GM18873 (cell line): ENCODE measurements around the gene PHF21A.
"Not testable (repeated sequence)": the region's sequence is repeated elsewhere in the genome, so short reads cannot be mapped to it uniquely, and the experiment has no call there.

ENCODE experiments used
- ATAC-seq: cut with Tn5 transposase; IDR thresholded peaks from one replicate; pipeline ENCODE4 v1.9.1; 2021; ENCODE audit warnings: mild to moderate bottlenecking, moderate library complexity, moderate number of reproducible peaks; ENCODE audit not compliant: unreplicated experiment, low FRiP score

Gene PHF21A

GRCh38 chr11:45993531-45994001 is 127.7 kb downstream of the PHF21A start:
- ATAC-seq: no peak

- no peak for ATAC-seq
Observed at GRCh38 chr11:45988921-45989320, 132.3 kb downstream of the PHF21A start.

GRCh38 chr11:45985212-45985611 is 136.0 kb downstream of the PHF21A start:
- no peak for ATAC-seq

- no peak for ATAC-seq
Observed at GRCh38 chr11:45984192-45984591, 137.1 kb downstream of the PHF21A start.

- ATAC-seq: no peak
Observed at GRCh38 chr11:45983471-45983845, 137.8 kb downstream of the PHF21A start.

GRCh38 chr11:45982656-45983470 is 138.4 kb downstream of the PHF21A start:
- no peak for ATAC-seq

- ATAC-seq: not testable (repeated sequence)
Observed at GRCh38 chr11:45981826-45982225, 139.4 kb downstream of the PHF21A start.

GRCh38 chr11:45974806-45975205 is 146.4 kb downstream of the PHF21A start:
- ATAC-seq: no peak

GRCh38 chr11:45973601-45974000 is 147.7 kb downstream of the PHF21A start:
- no peak for ATAC-seq

- no peak for ATAC-seq
Observed at GRCh38 chr11:45968901-45969300, 152.4 kb downstream of the PHF21A start.

- ATAC-seq: no peak
Observed at GRCh38 chr11:45967506-45967905, 153.7 kb downstream of the PHF21A start.

GRCh38 chr11:45964911-45965389 is 156.3 kb downstream of the PHF21A start:
- no peak for ATAC-seq

- no peak for ATAC-seq
Observed at GRCh38 chr11:45961751-45962240, 159.5 kb downstream of the PHF21A start.

- ATAC-seq: no peak
Observed at GRCh38 chr11:45960387-45961095, 160.7 kb downstream of the PHF21A start.

- no peak for ATAC-seq
Observed at GRCh38 chr11:45959851-45960250, 161.4 kb downstream of the PHF21A start.

GRCh38 chr11:45949992-45950407 is 171.3 kb downstream of the PHF21A start:
- ATAC-seq: no peak

GRCh38 chr11:45948356-45948755 is 172.9 kb downstream of the PHF21A start:
- no peak for ATAC-seq

GRCh38 chr11:45947885-45948284 is 173.4 kb downstream of the PHF21A start:
- no peak for ATAC-seq

GRCh38 chr11:45945397-45945999 is 175.8 kb downstream of the PHF21A start:
- no peak for ATAC-seq

GRCh38 chr11:45942381-45942780 is 178.9 kb downstream of the PHF21A start:
- no peak for ATAC-seq

GRCh38 chr11:45941285-45941684 is 180.0 kb downstream of the PHF21A start:
- no peak for ATAC-seq
